Transverse colon (tissue), 3 donors: Measurements from ENCODE around the gene SLMAP.

Source experiments
- POLR2A ChIP-seq: fragments of 450-650 bp; IDR thresholded peaks from one replicate; pipeline ENCODE4 v1.6.1; 2016; ENCODE audit warnings: antibody characterized with exemption, mild to moderate bottlenecking, moderate library complexity
- TF ChIP-seq, protein P1 (sequence below), 5 experiments: fragments of 200-600 bp in 3 of 5; fragments of 450-650 bp in 2 of 5; sonication (generic) in 3 of 5; IDR thresholded peaks; 1 replicate in 2 of 5; 2 replicates in 3 of 5; pipeline ENCODE4 v1.5.1; 2016 to 2017; ENCODE audit warnings: antibody characterized with exemption in 5 of 5, inconsistent platforms in 3 of 5, mild to moderate bottlenecking in 2 of 5, moderate library complexity in 1 of 5

DNA sequence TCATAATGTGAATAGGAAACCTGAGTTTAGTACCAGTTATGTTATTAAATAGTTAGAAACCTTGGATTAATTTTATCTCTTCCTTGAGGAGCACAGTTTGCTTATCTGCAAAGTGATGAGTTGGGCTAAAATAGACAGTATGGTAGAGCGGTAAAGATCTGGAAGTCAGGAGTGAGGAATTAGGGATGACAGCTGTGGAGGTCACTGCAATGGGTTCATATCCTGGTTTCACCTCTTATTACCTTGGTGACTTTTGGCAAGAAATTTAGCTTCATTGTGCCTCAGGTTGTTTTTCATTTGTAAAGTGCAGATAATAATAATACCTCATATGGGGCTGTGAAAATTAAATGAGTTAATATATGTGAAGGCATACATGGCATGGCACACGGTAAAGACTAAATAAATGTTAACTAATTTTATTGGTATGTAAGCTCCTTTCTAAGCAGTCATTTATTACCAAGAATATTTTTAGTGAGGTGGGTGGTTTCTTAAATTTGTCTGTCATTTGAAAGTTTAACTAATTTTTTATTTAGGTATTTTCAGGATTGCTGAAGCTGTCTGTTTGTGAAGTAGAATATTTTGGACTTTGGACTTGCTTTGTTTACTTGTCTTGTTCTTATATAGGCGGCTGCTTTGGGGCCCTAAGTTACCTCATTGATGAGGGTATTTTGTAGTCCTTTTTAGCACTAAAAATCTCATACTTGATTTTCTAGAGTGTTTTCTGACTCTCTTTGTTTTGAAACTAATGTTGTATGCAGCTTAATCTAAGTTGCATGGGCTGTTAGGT, 41.8 kb downstream of the SLMAP start:
- TF ChIP-seq, protein P1, sequence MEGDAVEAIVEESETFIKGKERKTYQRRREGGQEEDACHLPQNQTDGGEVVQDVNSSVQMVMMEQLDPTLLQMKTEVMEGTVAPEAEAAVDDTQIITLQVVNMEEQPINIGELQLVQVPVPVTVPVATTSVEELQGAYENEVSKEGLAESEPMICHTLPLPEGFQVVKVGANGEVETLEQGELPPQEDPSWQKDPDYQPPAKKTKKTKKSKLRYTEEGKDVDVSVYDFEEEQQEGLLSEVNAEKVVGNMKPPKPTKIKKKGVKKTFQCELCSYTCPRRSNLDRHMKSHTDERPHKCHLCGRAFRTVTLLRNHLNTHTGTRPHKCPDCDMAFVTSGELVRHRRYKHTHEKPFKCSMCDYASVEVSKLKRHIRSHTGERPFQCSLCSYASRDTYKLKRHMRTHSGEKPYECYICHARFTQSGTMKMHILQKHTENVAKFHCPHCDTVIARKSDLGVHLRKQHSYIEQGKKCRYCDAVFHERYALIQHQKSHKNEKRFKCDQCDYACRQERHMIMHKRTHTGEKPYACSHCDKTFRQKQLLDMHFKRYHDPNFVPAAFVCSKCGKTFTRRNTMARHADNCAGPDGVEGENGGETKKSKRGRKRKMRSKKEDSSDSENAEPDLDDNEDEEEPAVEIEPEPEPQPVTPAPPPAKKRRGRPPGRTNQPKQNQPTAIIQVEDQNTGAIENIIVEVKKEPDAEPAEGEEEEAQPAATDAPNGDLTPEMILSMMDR (IDR thresholded peaks at IDR 0.05): no peak
- no peak for TF ChIP-seq POLR2A
